GM12878 (cell line): Measurements from ENCODE around the gene OR52E6. TPM values are rescaled to one million over a fixed set of nuclear protein-coding genes. Genes with fewer than 3 reads are reported as not detected.

Experiments
- ATAC-seq: fragments of 200-7000 bp; cut with Tn5 transposase; 3 replicates; pipeline ENCODE4 v1.9.1; 2020; ENCODE audit warnings: mild to moderate bottlenecking, moderate library complexity
- BruUV-seq: library from RNA; stranded (reverse); fragments of 400-500 nt; replicated peaks from 2 replicates; lab custom pipeline; 2021; lab: Mats Ljungman, UMichigan
- CTCF ChIA-PET: fragments of 300-600 bp; sonication (Branson Sonifier 250); formaldehyde crosslinking; extraction: SDS; loops from one replicate; lab custom pipeline; 2021; ENCODE audit warnings: inconsistent platforms; lab: Yijun Ruan, JAX
- POLR2A ChIA-PET: fragments of 350-600 bp; formaldehyde crosslinking; extraction: SDS; loops from one replicate; lab custom pipeline; 2021; ENCODE audit warnings: inconsistent platforms; lab: Charles Lee
- RAD21 ChIA-PET: fragments of 300-600 bp; sonication (Branson Sonifier 250); formaldehyde crosslinking; loops from one replicate; lab custom pipeline; 2023; ENCODE audit warnings: antibody characterized with exemption; ENCODE audit not compliant: unreplicated experiment; lab: Charles Lee
- SMC1A ChIA-PET: fragments of 300-600 bp; sonication (Branson Sonifier 250); formaldehyde crosslinking; loops from one replicate; lab custom pipeline; 2023; ENCODE audit not compliant: unreplicated experiment, uncharacterized antibody; lab: Charles Lee
- DNase-seq: peaks from one replicate; pipeline ENCODE4 v3.0.0-alpha.2; 2011; ENCODE audit warnings: low read depth, low spot score
- FAIRE-seq: peaks from 3 replicates; lab custom pipeline; 2011; peaks lifted over from hg19 to GRCh38; lab: Jason Lieb, UNC
- H2AFZ ChIP-seq: 2 replicates; pipeline ENCODE4 v1.6.0; 2011; ENCODE audit warnings: low read depth, low read length, control low read depth; ENCODE audit not compliant: control insufficient read depth
- H3K27ac ChIP-seq: 2 replicates; pipeline ENCODE4 v1.5.1; 2011; ENCODE audit warnings: control low read depth; ENCODE audit not compliant: control insufficient read depth, insufficient read depth
- H3K27me3 ChIP-seq, 2 experiments: replicated peaks in 1 of 2; 2 replicates each; pipeline versions ENCODE4 v1.6.0 to v1.6.1; 2011; ENCODE audit warnings: low read length in 1 of 2; ENCODE audit not compliant: control insufficient read depth in 2 of 2, insufficient read depth in 2 of 2
- H3K36me3 ChIP-seq, 2 experiments: 2 replicates each; pipeline ENCODE4 v1.5.1; 2011; ENCODE audit warnings: low read length in 1 of 2; ENCODE audit not compliant: control insufficient read depth in 2 of 2, insufficient read depth in 2 of 2
- H3K4me1 ChIP-seq: 2 replicates; pipeline ENCODE4 v1.6.1; 2011; ENCODE audit warnings: mild to moderate bottlenecking, low read length, moderate library complexity, mixed read lengths; ENCODE audit not compliant: control insufficient read depth, insufficient read depth
- H3K4me2 ChIP-seq: 2 replicates; pipeline ENCODE4 v1.6.0; 2011; ENCODE audit warnings: control low read depth; ENCODE audit not compliant: control insufficient read depth, insufficient read depth
- H3K4me3 ChIP-seq: fragments of 200-600 bp; sonication (generic); 2 replicates; pipeline ENCODE4 v1.5.1; 2016
- H3K79me2 ChIP-seq: 2 replicates; pipeline ENCODE4 v1.6.0; 2011; ENCODE audit warnings: low read length; ENCODE audit not compliant: control insufficient read depth, insufficient read depth
- H3K9ac ChIP-seq: 2 replicates; pipeline ENCODE4 v1.8.0; 2011; ENCODE audit warnings: low read length, control low read depth, mixed read lengths; ENCODE audit not compliant: control insufficient read depth, insufficient read depth
- H3K9me3 ChIP-seq: replicated peaks from 3 replicates; pipeline ENCODE4 v1.5.1; 2011; ENCODE audit warnings: mild to moderate bottlenecking, low read length; ENCODE audit not compliant: control insufficient read depth, insufficient read depth
- H4K20me1 ChIP-seq: 2 replicates; pipeline ENCODE4 v1.6.0; 2011; ENCODE audit not compliant: control insufficient read depth, insufficient read depth
- CBX5 ChIP-seq: sonication (generic); IDR thresholded peaks from 2 replicates; pipeline ENCODE4 v1.6.1; 2016; ENCODE audit warnings: low read depth, moderate library complexity, mild to moderate bottlenecking, inconsistent platforms
- CEBPB ChIP-seq, 2 experiments: fragments of 150-350 bp in 1 of 2; IDR thresholded peaks; 2 replicates each; pipeline ENCODE4 v1.6.1; 2012 to 2014; ENCODE audit warnings: low read depth in 2 of 2, low read length in 2 of 2, borderline replicate concordance in 1 of 2, inconsistent platforms in 1 of 2
- CHD1 ChIP-seq: IDR thresholded peaks from 2 replicates; pipeline ENCODE4 v1.6.1; 2012; ENCODE audit warnings: low read depth, low read length, improper control_type of control experiment
- CREM ChIP-seq: IDR thresholded peaks from 2 replicates; pipeline ENCODE4 v1.6.1; 2014; ENCODE audit warnings: antibody characterized with exemption, low read depth
- FOXK2 ChIP-seq: fragments of 450-650 bp; IDR thresholded peaks from 2 replicates; pipeline ENCODE4 v1.6.1; 2017; ENCODE audit warnings: mild to moderate bottlenecking, moderate library complexity
- HDAC2 ChIP-seq: fragments of 200-600 bp; sonication (generic); IDR thresholded peaks from 2 replicates; pipeline ENCODE4 v1.6.1; 2017
- JUNB ChIP-seq: IDR thresholded peaks from 2 replicates; pipeline ENCODE4 v1.6.1; 2016; ENCODE audit warnings: antibody characterized with exemption, mild to moderate bottlenecking
- POU2F2 ChIP-seq: IDR thresholded peaks from 3 replicates; pipeline ENCODE4 v1.6.1; 2011; ENCODE audit warnings: low read depth, mild to moderate bottlenecking, low read length, borderline replicate concordance
- RAD51 ChIP-seq: fragments of 450-650 bp; IDR thresholded peaks from 2 replicates; pipeline ENCODE4 v1.6.1; 2016; ENCODE audit warnings: moderate library complexity, mild to moderate bottlenecking, inconsistent platforms
- SIX5 ChIP-seq: IDR thresholded peaks from 2 replicates; pipeline ENCODE4 v1.6.1; 2011; ENCODE audit warnings: mild to moderate bottlenecking, low read depth, low read length, moderate library complexity; ENCODE audit not compliant: severe bottlenecking
- TCF3 ChIP-seq: IDR thresholded peaks from 2 replicates; pipeline ENCODE4 v1.6.1; 2012; ENCODE audit warnings: low read depth, mild to moderate bottlenecking, low read length, borderline replicate concordance; ENCODE audit not compliant: insufficient read depth
- WRNIP1 ChIP-seq: IDR thresholded peaks from 2 replicates; pipeline ENCODE4 v1.6.1; 2011; ENCODE audit warnings: low read depth, low read length, improper control_type of control experiment, borderline replicate concordance
- ZNF24 ChIP-seq: fragments of 450-650 bp; IDR thresholded peaks from 2 replicates; pipeline ENCODE4 v1.6.1; 2017; ENCODE audit warnings: antibody characterized with exemption, mild to moderate bottlenecking
- in situ Hi-C: fragments of 300-500 bp; cut with MboI; formaldehyde crosslinking; loops from 9 replicates; pipeline ENCODE4 v1.14.3; 2018; ENCODE audit warnings: mixed read lengths
- intact Hi-C: fragments of 100-400 bp; cut with micrococcal nuclease; formaldehyde crosslinking; loops from one replicate; pipeline ENCODE4 v1.14.2; 2022; ENCODE audit not compliant: unreplicated experiment
- polyA plus RNA-seq, 11 experiments: library from polyadenylated mRNA; depleted of rRNA in 4 of 11; unstranded in 6 of 11; stranded (reverse) in 5 of 11; fragments of >200 nt; fragmentation: Nextera tagmentation in 4 of 11; fragmentation: Illumina TruSeq in 1 of 11; extraction: Ambion mirVana in 4 of 11; extraction: Trizol in 1 of 11; gene quantifications; 1 replicate in 1 of 11; 2 replicates in 10 of 11; pipeline versions ENCODE4 v1.2.1 to v1.2.3, GENCODE V29; 2011 to 2016; ENCODE audit warnings: inconsistent platforms in 2 of 11, missing spikeins in 2 of 11, low read depth in 1 of 11
- total RNA-seq, 4 experiments: library from RNA; depleted of rRNA in 3 of 4; stranded (reverse); fragments of >200 nt in 3 of 4; fragmentation: Illumina TruSeq in 1 of 4; extraction: Trizol in 1 of 4; gene quantifications; 2 replicates each; pipeline versions ENCODE4 v1.2.1 to v1.2.3, GENCODE V29; 2013 to 2021
- TF ChIP-seq, protein P1 (sequence below): IDR thresholded peaks from 2 replicates; pipeline ENCODE4 v1.6.1; 2011; ENCODE audit warnings: low read depth, mild to moderate bottlenecking, low read length, moderate library complexity, borderline replicate concordance; ENCODE audit errors: extremely low read depth
- TF ChIP-seq, protein P2 (sequence below): fragments of 450-650 bp; IDR thresholded peaks from 2 replicates; pipeline ENCODE4 v1.6.1; 2017; ENCODE audit warnings: borderline replicate concordance
- TF ChIP-seq, protein P3 (sequence below): fragments of 450-650 bp; IDR thresholded peaks from 2 replicates; pipeline ENCODE4 v1.6.1; 2017; ENCODE audit warnings: mild to moderate bottlenecking
- TF ChIP-seq, protein P4 (sequence below): fragments of 450-650 bp; formaldehyde crosslinking; IDR thresholded peaks from 2 replicates; pipeline ENCODE4 v1.5.0; 2022; ENCODE audit warnings: mild to moderate bottlenecking, missing genetic modification characterization

Gene OR52E6
- total and polyA plus RNA-seq, 10 of the 15 experiments (the other 5 are each of a cell fraction or from before 2014, with no cell fraction given) = not detected

DNA sequence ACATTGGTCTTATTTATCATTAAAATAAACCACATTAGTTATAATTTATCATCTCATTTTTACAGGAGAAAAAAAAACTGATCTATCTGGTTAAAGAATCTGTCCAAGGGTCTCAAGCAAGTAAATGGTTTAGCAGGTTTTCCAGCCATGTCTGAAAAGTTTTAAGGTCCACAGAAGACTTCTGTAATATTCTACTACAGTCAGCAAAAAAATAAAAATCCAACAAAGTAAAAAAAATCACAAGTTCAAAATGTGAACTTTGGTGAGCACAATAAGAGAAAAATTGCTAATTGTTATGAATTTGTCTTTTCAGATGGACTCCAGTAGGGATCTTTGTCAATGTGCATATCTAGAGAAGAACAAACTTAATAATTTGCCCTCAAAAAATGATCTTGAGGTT is 40.1 kb upstream of the OR52E6 start:
- FAIRE-seq (no peak), ATAC-seq (no peak), DNase-seq (no peak)
- Histone ChIP-seq H4K20me1 (no peaks in the 10 kb centered on the region), H3K4me1 (no peaks in the 10 kb centered on the region), H3K4me3 (no peak overlapping the region), H3K36me3 (no peaks in the 10 kb centered on the region), H3K9me3 (no peaks in the 10 kb centered on the region), H3K27ac (no peak overlapping the region), H3K9ac (no peak overlapping the region), H3K27me3 (no peaks in the 10 kb centered on the region; a peak in 1 of 4 replicates), H3K79me2 (no peaks in the 10 kb centered on the region), H2AFZ (no peak overlapping the region)
- BruUV-seq = no TSS peak
- SMC1A ChIA-PET = no interaction called here
- CTCF ChIA-PET = interaction anchor here (1.1 to 1.3 kb wide), 2 partner anchors 9 to 14 kb away, joined by 3 to 5 read pairs; no protein-coding TSS in a partner anchor
- POLR2A ChIA-PET = no interaction called here
- RAD21 ChIA-PET = no interaction called here
- TF ChIP-seq FOXK2 (no peak), HDAC2 (no peak), SIX5 (no peak), RAD51 (no peak), CREM (no peak), POU2F2 (no peak), CHD1 (no peak), TCF3 (no peak), CBX5 (no peak), CEBPB (IDR thresholded peaks at IDR 0.05; ENCODE audit: borderline replicate concordance in 1 of 2, low read depth in 2 of 2, low read length in 2 of 2) (no peak), WRNIP1 (no peak), ZNF24 (no peak), JUNB (no peak)
- TF ChIP-seq, protein P1, sequence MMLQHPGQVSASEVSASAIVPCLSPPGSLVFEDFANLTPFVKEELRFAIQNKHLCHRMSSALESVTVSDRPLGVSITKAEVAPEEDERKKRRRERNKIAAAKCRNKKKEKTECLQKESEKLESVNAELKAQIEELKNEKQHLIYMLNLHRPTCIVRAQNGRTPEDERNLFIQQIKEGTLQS = no peak
- TF ChIP-seq, protein P2, sequence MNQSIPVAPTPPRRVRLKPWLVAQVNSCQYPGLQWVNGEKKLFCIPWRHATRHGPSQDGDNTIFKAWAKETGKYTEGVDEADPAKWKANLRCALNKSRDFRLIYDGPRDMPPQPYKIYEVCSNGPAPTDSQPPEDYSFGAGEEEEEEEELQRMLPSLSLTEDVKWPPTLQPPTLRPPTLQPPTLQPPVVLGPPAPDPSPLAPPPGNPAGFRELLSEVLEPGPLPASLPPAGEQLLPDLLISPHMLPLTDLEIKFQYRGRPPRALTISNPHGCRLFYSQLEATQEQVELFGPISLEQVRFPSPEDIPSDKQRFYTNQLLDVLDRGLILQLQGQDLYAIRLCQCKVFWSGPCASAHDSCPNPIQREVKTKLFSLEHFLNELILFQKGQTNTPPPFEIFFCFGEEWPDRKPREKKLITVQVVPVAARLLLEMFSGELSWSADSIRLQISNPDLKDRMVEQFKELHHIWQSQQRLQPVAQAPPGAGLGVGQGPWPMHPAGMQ = no peak
- TF ChIP-seq, protein P3, sequence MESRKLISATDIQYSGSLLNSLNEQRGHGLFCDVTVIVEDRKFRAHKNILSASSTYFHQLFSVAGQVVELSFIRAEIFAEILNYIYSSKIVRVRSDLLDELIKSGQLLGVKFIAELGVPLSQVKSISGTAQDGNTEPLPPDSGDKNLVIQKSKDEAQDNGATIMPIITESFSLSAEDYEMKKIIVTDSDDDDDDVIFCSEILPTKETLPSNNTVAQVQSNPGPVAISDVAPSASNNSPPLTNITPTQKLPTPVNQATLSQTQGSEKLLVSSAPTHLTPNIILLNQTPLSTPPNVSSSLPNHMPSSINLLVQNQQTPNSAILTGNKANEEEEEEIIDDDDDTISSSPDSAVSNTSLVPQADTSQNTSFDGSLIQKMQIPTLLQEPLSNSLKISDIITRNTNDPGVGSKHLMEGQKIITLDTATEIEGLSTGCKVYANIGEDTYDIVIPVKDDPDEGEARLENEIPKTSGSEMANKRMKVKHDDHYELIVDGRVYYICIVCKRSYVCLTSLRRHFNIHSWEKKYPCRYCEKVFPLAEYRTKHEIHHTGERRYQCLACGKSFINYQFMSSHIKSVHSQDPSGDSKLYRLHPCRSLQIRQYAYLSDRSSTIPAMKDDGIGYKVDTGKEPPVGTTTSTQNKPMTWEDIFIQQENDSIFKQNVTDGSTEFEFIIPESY = no peak
- TF ChIP-seq, protein P4, sequence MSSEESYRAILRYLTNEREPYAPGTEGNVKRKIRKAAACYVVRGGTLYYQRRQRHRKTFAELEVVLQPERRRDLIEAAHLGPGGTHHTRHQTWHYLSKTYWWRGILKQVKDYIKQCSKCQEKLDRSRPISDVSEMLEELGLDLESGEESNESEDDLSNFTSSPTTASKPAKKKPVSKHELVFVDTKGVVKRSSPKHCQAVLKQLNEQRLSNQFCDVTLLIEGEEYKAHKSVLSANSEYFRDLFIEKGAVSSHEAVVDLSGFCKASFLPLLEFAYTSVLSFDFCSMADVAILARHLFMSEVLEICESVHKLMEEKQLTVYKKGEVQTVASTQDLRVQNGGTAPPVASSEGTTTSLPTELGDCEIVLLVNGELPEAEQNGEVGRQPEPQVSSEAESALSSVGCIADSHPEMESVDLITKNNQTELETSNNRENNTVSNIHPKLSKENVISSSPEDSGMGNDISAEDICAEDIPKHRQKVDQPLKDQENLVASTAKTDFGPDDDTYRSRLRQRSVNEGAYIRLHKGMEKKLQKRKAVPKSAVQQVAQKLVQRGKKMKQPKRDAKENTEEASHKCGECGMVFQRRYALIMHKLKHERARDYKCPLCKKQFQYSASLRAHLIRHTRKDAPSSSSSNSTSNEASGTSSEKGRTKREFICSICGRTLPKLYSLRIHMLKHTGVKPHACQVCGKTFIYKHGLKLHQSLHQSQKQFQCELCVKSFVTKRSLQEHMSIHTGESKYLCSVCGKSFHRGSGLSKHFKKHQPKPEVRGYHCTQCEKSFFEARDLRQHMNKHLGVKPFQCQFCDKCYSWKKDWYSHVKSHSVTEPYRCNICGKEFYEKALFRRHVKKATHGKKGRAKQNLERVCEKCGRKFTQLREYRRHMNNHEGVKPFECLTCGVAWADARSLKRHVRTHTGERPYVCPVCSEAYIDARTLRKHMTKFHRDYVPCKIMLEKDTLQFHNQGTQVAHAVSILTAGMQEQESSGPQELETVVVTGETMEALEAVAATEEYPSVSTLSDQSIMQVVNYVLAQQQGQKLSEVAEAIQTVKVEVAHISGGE = no peak
- TF ChIP-seq, all 136 proteins: peak for 0
- in situ Hi-C loops (no loop called here), intact Hi-C loops (loop anchor here (10.0 kb wide), 1 partner anchor 433 kb away; no protein-coding TSS in a partner anchor)
- H3K4me2 ChIP-seq = no peak overlapping the region
